ENCODE data around the gene CXCL3.

DNA sequence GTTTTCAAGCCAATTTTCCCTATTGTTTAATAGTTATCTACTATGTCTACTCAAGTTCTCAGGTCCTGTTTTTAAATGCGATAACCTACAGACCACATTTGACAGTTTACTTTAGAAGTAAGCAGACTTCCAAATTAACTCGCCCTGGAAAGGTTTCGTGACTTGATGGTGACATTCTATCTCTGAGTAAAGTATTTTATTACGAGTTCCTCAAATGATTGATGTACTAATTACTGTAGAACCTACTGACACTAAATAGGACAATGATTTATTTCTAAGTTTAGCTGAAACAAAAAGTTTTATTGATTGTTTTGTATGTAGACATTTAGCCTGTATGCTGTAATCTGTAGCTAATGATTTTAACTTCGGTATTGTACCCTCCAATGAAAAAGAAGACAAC is 48.6 kb downstream of the CXCL3 start:
- TF ChIP-seq YY1 (IDR thresholded peaks at IDR 0.05; ENCODE audit: insufficient read depth, insufficient read length): no peak
- no peak for TF ChIP-seq ZNF274 (IDR thresholded peaks at IDR 0.05; ENCODE audit: low read depth, low read length)
- TF ChIP-seq SUZ12 (IDR thresholded peaks at IDR 0.05; ENCODE audit: extremely low read depth, insufficient read depth, insufficient read length): no peak

Measured in NT2/D1 (cell line).